ENCODE measurements around the gene INSYN2A.

INSYN2A gene

GRCh38 chr10:127218658-127219057 is 22.3 kb upstream of the INSYN2A start:
- Histone ChIP-seq H3K27me3 (ENCODE audit: control insufficient read depth, insufficient read depth, low read length) (no peaks in the 10 kb centered on the region), H3K9ac (ENCODE audit: low read depth, low read length) (no peak overlapping the region), H3K4me3 (ENCODE audit: low read depth, low read length) (no peak overlapping the region)

GRCh38 chr10:127216786-127217185 is 20.4 kb upstream of the INSYN2A start:
- Histone ChIP-seq H3K27me3 (ENCODE audit: control insufficient read depth, insufficient read depth, low read length) (no peaks in the 10 kb centered on the region), H3K9ac (ENCODE audit: low read depth, low read length) (no peak overlapping the region), H3K27ac (ENCODE audit: low read depth, low read length) (peak overlapping the region; percentile 76), H3K4me1 (ENCODE audit: control insufficient read depth, insufficient read depth, low read length) (peaks cover 24% of the 10 kb centered on the region), H3K4me3 (ENCODE audit: low read depth, low read length) (no peak overlapping the region), H3K36me3 (ENCODE audit: control insufficient read depth, insufficient read depth, low read length) (no peaks in the 10 kb centered on the region), H3K9me3 (ENCODE audit: control insufficient read depth, insufficient read depth, low read length) (no peaks in the 10 kb centered on the region)

More at GRCh38 chr10:127218658-127219057, 22.3 kb upstream of the INSYN2A start:
- Histone ChIP-seq H3K4me1 (ENCODE audit: control insufficient read depth, insufficient read depth, low read length) (peaks cover 24% of the 10 kb centered on the region), H3K9me3 (ENCODE audit: control insufficient read depth, insufficient read depth, low read length) (no peaks in the 10 kb centered on the region), H3K36me3 (ENCODE audit: control insufficient read depth, insufficient read depth, low read length) (no peaks in the 10 kb centered on the region), H3K27ac (ENCODE audit: low read depth, low read length) (no peak overlapping the region)

- Histone ChIP-seq H3K4me3 (ENCODE audit: low read depth, low read length) (no peak overlapping the region), H3K4me1 (ENCODE audit: control insufficient read depth, insufficient read depth, low read length) (peaks cover 24% of the 10 kb centered on the region), H3K27ac (ENCODE audit: low read depth, low read length) (peak overlapping the region; percentile 76), H3K27me3 (ENCODE audit: control insufficient read depth, insufficient read depth, low read length) (no peaks in the 10 kb centered on the region), H3K36me3 (ENCODE audit: control insufficient read depth, insufficient read depth, low read length) (no peaks in the 10 kb centered on the region), H3K9ac (ENCODE audit: low read depth, low read length) (no peak overlapping the region), H3K9me3 (ENCODE audit: control insufficient read depth, insufficient read depth, low read length) (no peaks in the 10 kb centered on the region)
These were observed 19.9 kb upstream of the INSYN2A start for GRCh38 chr10:127216274-127216673.

- Histone ChIP-seq H3K27ac (ENCODE audit: low read depth, low read length) (peak overlapping the region; percentile 76), H3K36me3 (ENCODE audit: control insufficient read depth, insufficient read depth, low read length) (no peaks in the 10 kb centered on the region), H3K9me3 (ENCODE audit: control insufficient read depth, insufficient read depth, low read length) (no peaks in the 10 kb centered on the region), H3K4me1 (ENCODE audit: control insufficient read depth, insufficient read depth, low read length) (peaks cover 24% of the 10 kb centered on the region), H3K4me3 (ENCODE audit: low read depth, low read length) (no peak overlapping the region), H3K27me3 (ENCODE audit: control insufficient read depth, insufficient read depth, low read length) (no peaks in the 10 kb centered on the region), H3K9ac (ENCODE audit: low read depth, low read length) (no peak overlapping the region)
These were observed 19.5 kb upstream of the INSYN2A start for GRCh38 chr10:127215866-127216265.

- H3K4me1 ChIP-seq (ENCODE audit: control insufficient read depth, insufficient read depth, low read length): peaks cover 11% of the 10 kb centered on the region
These were observed 14.6 kb upstream of the INSYN2A start for GRCh38 chr10:127210936-127211466.

GRCh38 chr10:127207081-127207480 is 10.7 kb upstream of the INSYN2A start:
- no peak overlapping the region for H3K27ac ChIP-seq (ENCODE audit: low read depth, low read length)
- H3K4me1 ChIP-seq (ENCODE audit: control insufficient read depth, insufficient read depth, low read length): no peaks in the 10 kb centered on the region
- no peaks in the 10 kb centered on the region for H3K9me3 ChIP-seq (ENCODE audit: control insufficient read depth, insufficient read depth, low read length)
- no peaks in the 10 kb centered on the region for H3K27me3 ChIP-seq (ENCODE audit: control insufficient read depth, insufficient read depth, low read length)
- H3K4me3 ChIP-seq (ENCODE audit: low read depth, low read length): no peak overlapping the region
- no peaks in the 10 kb centered on the region for H3K36me3 ChIP-seq (ENCODE audit: control insufficient read depth, insufficient read depth, low read length)
- no peak overlapping the region for H3K9ac ChIP-seq (ENCODE audit: low read depth, low read length)

More at GRCh38 chr10:127210936-127211466, 14.6 kb upstream of the INSYN2A start:
- Histone ChIP-seq H3K9ac (ENCODE audit: low read depth, low read length) (no peak overlapping the region), H3K36me3 (ENCODE audit: control insufficient read depth, insufficient read depth, low read length) (no peaks in the 10 kb centered on the region), H3K27me3 (ENCODE audit: control insufficient read depth, insufficient read depth, low read length) (no peaks in the 10 kb centered on the region), H3K27ac (ENCODE audit: low read depth, low read length) (no peak overlapping the region), H3K9me3 (ENCODE audit: control insufficient read depth, insufficient read depth, low read length) (no peaks in the 10 kb centered on the region), H3K4me3 (ENCODE audit: low read depth, low read length) (no peak overlapping the region)

- Histone ChIP-seq H3K27me3 (ENCODE audit: control insufficient read depth, insufficient read depth, low read length) (no peaks in the 10 kb centered on the region), H3K4me1 (ENCODE audit: control insufficient read depth, insufficient read depth, low read length) (no peaks in the 10 kb centered on the region), H3K4me3 (ENCODE audit: low read depth, low read length) (no peak overlapping the region), H3K27ac (ENCODE audit: low read depth, low read length) (no peak overlapping the region), H3K36me3 (ENCODE audit: control insufficient read depth, insufficient read depth, low read length) (no peaks in the 10 kb centered on the region), H3K9ac (ENCODE audit: low read depth, low read length) (no peak overlapping the region), H3K9me3 (ENCODE audit: control insufficient read depth, insufficient read depth, low read length) (no peaks in the 10 kb centered on the region)
These were observed 6.7 kb upstream of the INSYN2A start for GRCh38 chr10:127203067-127203466.

- no peaks in the 10 kb centered on the region for H3K36me3 ChIP-seq (ENCODE audit: control insufficient read depth, insufficient read depth, low read length)
- no peaks in the 10 kb centered on the region for H3K9me3 ChIP-seq (ENCODE audit: control insufficient read depth, insufficient read depth, low read length)
- H3K27me3 ChIP-seq (ENCODE audit: control insufficient read depth, insufficient read depth, low read length): peaks cover 14% of the 10 kb centered on the region
These were observed 4.3 kb upstream of the INSYN2A start for GRCh38 chr10:127200646-127201045.

GRCh38 chr10:127198721-127199120 is 2.3 kb upstream of the INSYN2A start:
- peaks cover 34% of the 10 kb centered on the region for H3K27me3 ChIP-seq (ENCODE audit: control insufficient read depth, insufficient read depth, low read length)
- H3K4me1 ChIP-seq (ENCODE audit: control insufficient read depth, insufficient read depth, low read length): peaks cover 6% of the 10 kb centered on the region; the same call in 1 of the 2 replicates
- H3K36me3 ChIP-seq (ENCODE audit: control insufficient read depth, insufficient read depth, low read length): no peaks in the 10 kb centered on the region
- no peak overlapping the region for H3K9ac ChIP-seq (ENCODE audit: low read depth, low read length)
- H3K9me3 ChIP-seq (ENCODE audit: control insufficient read depth, insufficient read depth, low read length): no peaks in the 10 kb centered on the region
- no peak overlapping the region for H3K4me3 ChIP-seq (ENCODE audit: low read depth, low read length)
- H3K27ac ChIP-seq (ENCODE audit: low read depth, low read length): no peak overlapping the region

More at GRCh38 chr10:127200646-127201045, 4.3 kb upstream of the INSYN2A start:
- H3K27ac ChIP-seq (ENCODE audit: low read depth, low read length): no peak overlapping the region
- H3K9ac ChIP-seq (ENCODE audit: low read depth, low read length): no peak overlapping the region
- no peak overlapping the region for H3K4me3 ChIP-seq (ENCODE audit: low read depth, low read length)
- no peaks in the 10 kb centered on the region for H3K4me1 ChIP-seq (ENCODE audit: control insufficient read depth, insufficient read depth, low read length)

GRCh38 chr10:127198307-127198706 is 1.9 kb upstream of the INSYN2A start:
- H3K36me3 ChIP-seq (ENCODE audit: control insufficient read depth, insufficient read depth, low read length): no peaks in the 10 kb centered on the region
- H3K9me3 ChIP-seq (ENCODE audit: control insufficient read depth, insufficient read depth, low read length): no peaks in the 10 kb centered on the region

GRCh38 chr10:127197154-127197432 is 702 bp upstream of the INSYN2A start:
- H3K9ac ChIP-seq (ENCODE audit: low read depth, low read length): no peak overlapping the region
- peaks cover 45% of the 10 kb centered on the region for H3K27me3 ChIP-seq (ENCODE audit: control insufficient read depth, insufficient read depth, low read length)
- H3K4me1 ChIP-seq (ENCODE audit: control insufficient read depth, insufficient read depth, low read length): peaks cover 6% of the 10 kb centered on the region; the same call in 1 of the 2 replicates
- H3K4me3 ChIP-seq (ENCODE audit: low read depth, low read length): peak overlapping the region; percentile 66
- H3K27ac ChIP-seq (ENCODE audit: low read depth, low read length): no peak overlapping the region
- no peaks in the 10 kb centered on the region for H3K9me3 ChIP-seq (ENCODE audit: control insufficient read depth, insufficient read depth, low read length)
- H3K36me3 ChIP-seq (ENCODE audit: control insufficient read depth, insufficient read depth, low read length): no peaks in the 10 kb centered on the region

More at GRCh38 chr10:127198307-127198706, 1.9 kb upstream of the INSYN2A start:
- no peak overlapping the region for H3K4me3 ChIP-seq (ENCODE audit: low read depth, low read length)
- H3K4me1 ChIP-seq (ENCODE audit: control insufficient read depth, insufficient read depth, low read length): peaks cover 6% of the 10 kb centered on the region; the same call in 1 of the 2 replicates
- peaks cover 38% of the 10 kb centered on the region for H3K27me3 ChIP-seq (ENCODE audit: control insufficient read depth, insufficient read depth, low read length)
- no peak overlapping the region for H3K9ac ChIP-seq (ENCODE audit: low read depth, low read length)
- H3K27ac ChIP-seq (ENCODE audit: low read depth, low read length): no peak overlapping the region
